Measurements from ENCODE around the gene IGF1.

- TF ChIP-seq CTCF (IDR thresholded peaks at IDR 0.05) (no peak), POLR2A (IDR thresholded peaks at IDR 0.05) (no peak)
Observed at GRCh38 chr12:102503831-102504230, 23.5 kb upstream of the IGF1 start.
